GM12878 (cell line): ENCODE measurements around the gene BTG1. TPM values are rescaled to one million over a fixed set of nuclear protein-coding genes. Genes with fewer than 3 reads are reported as not detected.

Experiments used
- ATAC-seq: fragments of 200-7000 bp; cut with Tn5 transposase; 3 replicates; pipeline ENCODE4 v1.9.1; 2020; ENCODE audit warnings: mild to moderate bottlenecking, moderate library complexity
- BruUV-seq: library from RNA; stranded (reverse); fragments of 400-500 nt; replicated peaks from 2 replicates; lab custom pipeline; 2021; lab: Mats Ljungman, UMichigan
- CTCF ChIA-PET: fragments of 300-600 bp; sonication (Branson Sonifier 250); formaldehyde crosslinking; extraction: SDS; loops from one replicate; lab custom pipeline; 2021; ENCODE audit warnings: inconsistent platforms; lab: Yijun Ruan, JAX
- POLR2A ChIA-PET: fragments of 350-600 bp; formaldehyde crosslinking; extraction: SDS; loops from one replicate; lab custom pipeline; 2021; ENCODE audit warnings: inconsistent platforms; lab: Charles Lee
- RAD21 ChIA-PET: fragments of 300-600 bp; sonication (Branson Sonifier 250); formaldehyde crosslinking; loops from one replicate; lab custom pipeline; 2023; ENCODE audit warnings: antibody characterized with exemption; ENCODE audit not compliant: unreplicated experiment; lab: Charles Lee
- SMC1A ChIA-PET: fragments of 300-600 bp; sonication (Branson Sonifier 250); formaldehyde crosslinking; loops from one replicate; lab custom pipeline; 2023; ENCODE audit not compliant: unreplicated experiment, uncharacterized antibody; lab: Charles Lee
- DNase-seq: peaks from one replicate; pipeline ENCODE4 v3.0.0-alpha.2; 2011; ENCODE audit warnings: low read depth, low spot score
- FAIRE-seq: peaks from 3 replicates; lab custom pipeline; 2011; peaks lifted over from hg19 to GRCh38; lab: Jason Lieb, UNC
- H2AFZ ChIP-seq: 2 replicates; pipeline ENCODE4 v1.6.0; 2011; ENCODE audit warnings: low read depth, low read length, control low read depth; ENCODE audit not compliant: control insufficient read depth
- H3K27ac ChIP-seq: 2 replicates; pipeline ENCODE4 v1.5.1; 2011; ENCODE audit warnings: control low read depth; ENCODE audit not compliant: control insufficient read depth, insufficient read depth
- H3K27me3 ChIP-seq, 2 experiments: replicated peaks in 1 of 2; 2 replicates each; pipeline versions ENCODE4 v1.6.0 to v1.6.1; 2011; ENCODE audit warnings: low read length in 1 of 2; ENCODE audit not compliant: control insufficient read depth in 2 of 2, insufficient read depth in 2 of 2
- H3K36me3 ChIP-seq, 2 experiments: 2 replicates each; pipeline ENCODE4 v1.5.1; 2011; ENCODE audit warnings: low read length in 1 of 2; ENCODE audit not compliant: control insufficient read depth in 2 of 2, insufficient read depth in 2 of 2
- H3K4me1 ChIP-seq: 2 replicates; pipeline ENCODE4 v1.6.1; 2011; ENCODE audit warnings: mild to moderate bottlenecking, low read length, moderate library complexity, mixed read lengths; ENCODE audit not compliant: control insufficient read depth, insufficient read depth
- H3K4me2 ChIP-seq: 2 replicates; pipeline ENCODE4 v1.6.0; 2011; ENCODE audit warnings: control low read depth; ENCODE audit not compliant: control insufficient read depth, insufficient read depth
- H3K4me3 ChIP-seq: fragments of 200-600 bp; sonication (generic); 2 replicates; pipeline ENCODE4 v1.5.1; 2016
- H3K79me2 ChIP-seq: 2 replicates; pipeline ENCODE4 v1.6.0; 2011; ENCODE audit warnings: low read length; ENCODE audit not compliant: control insufficient read depth, insufficient read depth
- H3K9ac ChIP-seq: 2 replicates; pipeline ENCODE4 v1.8.0; 2011; ENCODE audit warnings: low read length, control low read depth, mixed read lengths; ENCODE audit not compliant: control insufficient read depth, insufficient read depth
- H3K9me3 ChIP-seq: replicated peaks from 3 replicates; pipeline ENCODE4 v1.5.1; 2011; ENCODE audit warnings: mild to moderate bottlenecking, low read length; ENCODE audit not compliant: control insufficient read depth, insufficient read depth
- H4K20me1 ChIP-seq: 2 replicates; pipeline ENCODE4 v1.6.0; 2011; ENCODE audit not compliant: control insufficient read depth, insufficient read depth
- ELK1 ChIP-seq: IDR thresholded peaks from 2 replicates; pipeline ENCODE4 v1.6.1; 2012; ENCODE audit warnings: low read depth, low read length, improper control_type of control experiment
- IKZF2 ChIP-seq, 2 experiments: fragments of 450-650 bp; IDR thresholded peaks; 2 replicates each; pipeline ENCODE4 v1.6.1; 2017; ENCODE audit warnings: mild to moderate bottlenecking in 2 of 2, moderate library complexity in 2 of 2
- JUNB ChIP-seq: IDR thresholded peaks from 2 replicates; pipeline ENCODE4 v1.6.1; 2016; ENCODE audit warnings: antibody characterized with exemption, mild to moderate bottlenecking
- NR2F1 ChIP-seq: fragments of 450-650 bp; conservative IDR thresholded peaks from 2 replicates; pipeline ENCODE4 v1.6.1; 2017; ENCODE audit warnings: mild to moderate bottlenecking
- RBBP5 ChIP-seq: fragments of 200-600 bp; sonication (generic); conservative IDR thresholded peaks from 2 replicates; pipeline ENCODE4 v1.6.1; 2016
- SMARCA5 ChIP-seq: fragments of 450-650 bp; IDR thresholded peaks from 2 replicates; pipeline ENCODE4 v1.6.1; 2017; ENCODE audit warnings: mild to moderate bottlenecking
- WGBS: methylation state at CpG from one replicate; pipeline ENCODE4 v1.1.6; 2016; ENCODE audit warnings: low lambda C conversion rate; ENCODE audit not compliant: insufficient replicate concordance, insufficient coverage; ENCODE audit errors: missing lambda C conversion rate; 5-methylcytosine and 5-hydroxymethylcytosine counted together
- in situ Hi-C: fragments of 300-500 bp; cut with MboI; formaldehyde crosslinking; loops from 9 replicates; pipeline ENCODE4 v1.14.3; 2018; ENCODE audit warnings: mixed read lengths
- intact Hi-C: fragments of 100-400 bp; cut with micrococcal nuclease; formaldehyde crosslinking; loops from one replicate; pipeline ENCODE4 v1.14.2; 2022; ENCODE audit not compliant: unreplicated experiment
- polyA plus RNA-seq, 11 experiments: library from polyadenylated mRNA; depleted of rRNA in 4 of 11; unstranded in 6 of 11; stranded (reverse) in 5 of 11; fragments of >200 nt; fragmentation: Nextera tagmentation in 4 of 11; fragmentation: Illumina TruSeq in 1 of 11; extraction: Ambion mirVana in 4 of 11; extraction: Trizol in 1 of 11; gene quantifications; 1 replicate in 1 of 11; 2 replicates in 10 of 11; pipeline versions ENCODE4 v1.2.1 to v1.2.3, GENCODE V29; 2011 to 2016; ENCODE audit warnings: inconsistent platforms in 2 of 11, missing spikeins in 2 of 11, low read depth in 1 of 11
- total RNA-seq, 4 experiments: library from RNA; depleted of rRNA in 3 of 4; stranded (reverse); fragments of >200 nt in 3 of 4; fragmentation: Illumina TruSeq in 1 of 4; extraction: Trizol in 1 of 4; gene quantifications; 2 replicates each; pipeline versions ENCODE4 v1.2.1 to v1.2.3, GENCODE V29; 2013 to 2021
- TF ChIP-seq, protein P1 (sequence below): fragments of 450-650 bp; formaldehyde crosslinking; IDR thresholded peaks from 2 replicates; pipeline ENCODE4 v1.5.0; 2022; ENCODE audit warnings: mild to moderate bottlenecking, missing genetic modification characterization

BTG1 gene
- total and polyA plus RNA-seq, 10 of the 15 experiments (the other 5 are each of a cell fraction or from before 2014, with no cell fraction given) = 23.7 to 194 (median 56.4) TPM

DNA sequence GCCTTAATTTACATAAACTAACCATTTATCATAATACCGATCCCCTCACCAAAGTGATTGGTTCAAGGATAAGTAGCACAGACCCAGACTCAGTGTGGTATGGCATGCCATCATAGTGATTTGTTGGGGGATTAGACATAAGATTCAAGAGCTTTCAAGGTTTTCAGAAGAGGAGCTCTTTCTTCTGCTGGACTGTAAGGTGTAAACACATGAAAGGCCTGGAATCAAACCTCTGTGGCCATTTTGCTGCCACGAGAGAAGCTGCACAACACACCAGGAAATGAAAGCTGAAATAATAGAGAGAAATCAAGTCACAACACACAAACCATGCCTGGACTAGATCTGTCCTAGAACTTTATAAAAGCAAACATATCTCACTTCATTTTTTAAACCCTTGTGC lies 30.8 kb downstream of the BTG1 start:
- Histone ChIP-seq H3K9me3 (peaks cover 2% of the 10 kb centered on the region; the same call in 1 of the 3 replicates), H3K4me3 (no peak overlapping the region), H3K4me2 (no peak overlapping the region), H3K9ac (no peak overlapping the region), H3K79me2 (peaks cover 11% of the 10 kb centered on the region), H3K27me3 (no peaks in the 10 kb centered on the region), H3K36me3 (peaks cover 0 to 3% of the 10 kb centered on the region in 2 experiments; a peak in 3 of 4 replicates), H3K27ac (no peak overlapping the region), H2AFZ (no peak overlapping the region), H3K4me1 (peaks cover 3% of the 10 kb centered on the region), H4K20me1 (no peaks in the 10 kb centered on the region)
- ATAC-seq (no peak), DNase-seq (no peak), FAIRE-seq (no peak)
- RAD21 ChIA-PET = interaction anchor here (1.2 to 2.5 kb wide), 9 partner anchors 9 to 71 kb away, joined by 3 to 13 read pairs (median 4); partner anchors contain the start of gene BTG1
- SMC1A ChIA-PET = interaction anchor here (0.9 to 3.7 kb wide), 27 partner anchors 8 to 440 kb away, joined by 3 to 27 read pairs (median 4); no protein-coding TSS in a partner anchor
- CTCF ChIA-PET = interaction anchor here (1.2 to 2.3 kb wide), 5 partner anchors 8 to 22 kb away, joined by 3 to 6 read pairs (median 4); no protein-coding TSS in a partner anchor
- POLR2A ChIA-PET = interaction anchor here (0.5 to 3.3 kb wide), 8 partner anchors 9 to 92 kb away, joined by 3 to 13 read pairs (median 4); no protein-coding TSS in a partner anchor
- whole genome bisulfite sequencing = 90% methylated on average over 2 of the region's 2 CpGs
- no TSS peak for BruUV-seq
- TF ChIP-seq, protein P1, sequence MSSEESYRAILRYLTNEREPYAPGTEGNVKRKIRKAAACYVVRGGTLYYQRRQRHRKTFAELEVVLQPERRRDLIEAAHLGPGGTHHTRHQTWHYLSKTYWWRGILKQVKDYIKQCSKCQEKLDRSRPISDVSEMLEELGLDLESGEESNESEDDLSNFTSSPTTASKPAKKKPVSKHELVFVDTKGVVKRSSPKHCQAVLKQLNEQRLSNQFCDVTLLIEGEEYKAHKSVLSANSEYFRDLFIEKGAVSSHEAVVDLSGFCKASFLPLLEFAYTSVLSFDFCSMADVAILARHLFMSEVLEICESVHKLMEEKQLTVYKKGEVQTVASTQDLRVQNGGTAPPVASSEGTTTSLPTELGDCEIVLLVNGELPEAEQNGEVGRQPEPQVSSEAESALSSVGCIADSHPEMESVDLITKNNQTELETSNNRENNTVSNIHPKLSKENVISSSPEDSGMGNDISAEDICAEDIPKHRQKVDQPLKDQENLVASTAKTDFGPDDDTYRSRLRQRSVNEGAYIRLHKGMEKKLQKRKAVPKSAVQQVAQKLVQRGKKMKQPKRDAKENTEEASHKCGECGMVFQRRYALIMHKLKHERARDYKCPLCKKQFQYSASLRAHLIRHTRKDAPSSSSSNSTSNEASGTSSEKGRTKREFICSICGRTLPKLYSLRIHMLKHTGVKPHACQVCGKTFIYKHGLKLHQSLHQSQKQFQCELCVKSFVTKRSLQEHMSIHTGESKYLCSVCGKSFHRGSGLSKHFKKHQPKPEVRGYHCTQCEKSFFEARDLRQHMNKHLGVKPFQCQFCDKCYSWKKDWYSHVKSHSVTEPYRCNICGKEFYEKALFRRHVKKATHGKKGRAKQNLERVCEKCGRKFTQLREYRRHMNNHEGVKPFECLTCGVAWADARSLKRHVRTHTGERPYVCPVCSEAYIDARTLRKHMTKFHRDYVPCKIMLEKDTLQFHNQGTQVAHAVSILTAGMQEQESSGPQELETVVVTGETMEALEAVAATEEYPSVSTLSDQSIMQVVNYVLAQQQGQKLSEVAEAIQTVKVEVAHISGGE = no peak
- no peak for TF ChIP-seq RBBP5
- TF ChIP-seq SMARCA5 = no peak
- no peak for TF ChIP-seq ELK1
- no peak for TF ChIP-seq JUNB
- no peak for TF ChIP-seq IKZF2 (IDR thresholded peaks at IDR 0.05)
- TF ChIP-seq NR2F1 = no peak
- in situ Hi-C loops = no loop called here
- intact Hi-C loops = no loop called here
